ENCODE results near the gene PARD3. TPM values are rescaled to one million over a fixed set of nuclear protein-coding genes. Genes with fewer than 3 reads are reported as not detected.

The PARD3 gene
- total and polyA plus RNA-seq, 10 of the 15 experiments (the other 5 are each of a cell fraction or from before 2014, with no cell fraction given) = 2.6 to 43.1 (median 13.9) TPM

GRCh38 chr10:34131152-34131551 is 683.9 kb downstream of the PARD3 start:
- H2AFZ ChIP-seq (ENCODE audit: control insufficient read depth, low read depth, low read length) = no peak overlapping the region
- no peaks in the 10 kb centered on the region for H3K79me2 ChIP-seq (ENCODE audit: control insufficient read depth, insufficient read depth, low read length)
- H3K36me3 ChIP-seq (ENCODE audit: control insufficient read depth in 2 of 2, insufficient read depth in 2 of 2, low read length in 1 of 2) = no peaks in the 10 kb centered on the region
- no peak overlapping the region for H3K4me2 ChIP-seq (ENCODE audit: control insufficient read depth, insufficient read depth)
- ChIA-PET SMC1A (ENCODE audit: uncharacterized antibody, unreplicated experiment) (interaction anchor here (1.0 to 5.6 kb wide), 7 partner anchors 8 to 816 kb away, joined by 3 to 40 read pairs (median 3); no protein-coding TSS in a partner anchor), POLR2A (interaction anchor here (1.0 kb wide), 1 partner anchor 10 kb away, joined by 3 read pairs; no protein-coding TSS in a partner anchor), CTCF (interaction anchor here (1.5 kb wide), 1 partner anchor 10 kb away, joined by 6 read pairs; no protein-coding TSS in a partner anchor), RAD21 (ENCODE audit: unreplicated experiment) (interaction anchor here (1.5 to 4.3 kb wide), 3 partner anchors 9 to 20 kb away, joined by 4 to 20 read pairs (median 7); no protein-coding TSS in a partner anchor)
- DNase-seq (ENCODE audit: low read depth, low spot score) (no peak), ATAC-seq (peak; percentile 9; the same call in 1 of the 3 replicates), FAIRE-seq (no peak)
- no peak overlapping the region for H3K27ac ChIP-seq (ENCODE audit: control insufficient read depth, insufficient read depth)
- no peak overlapping the region for H3K9ac ChIP-seq (ENCODE audit: control insufficient read depth, insufficient read depth, low read length)
- no peaks in the 10 kb centered on the region for H3K9me3 ChIP-seq (replicated peaks; ENCODE audit: control insufficient read depth, insufficient read depth, low read length)
- in situ Hi-C loops (cut with MboI) (no loop called here), intact Hi-C loops (cut with micrococcal nuclease; ENCODE audit: unreplicated experiment) (no loop called here)
- no TSS peak for BruUV-seq (replicated peaks)
- H3K4me1 ChIP-seq (ENCODE audit: control insufficient read depth, insufficient read depth, low read length) = no peaks in the 10 kb centered on the region
- no peak overlapping the region for H3K4me3 ChIP-seq
- H4K20me1 ChIP-seq (ENCODE audit: control insufficient read depth, insufficient read depth) = no peaks in the 10 kb centered on the region
- WGBS (ENCODE audit: insufficient coverage, insufficient replicate concordance, low lambda C conversion rate, missing lambda C conversion rate) = 21% methylated on average over 6 of the region's 6 CpGs
- TF ChIP-seq NR2F1 (conservative IDR thresholded peaks at IDR 0.05) = peak; percentile 42; the same call in 1 of the 2 replicates
- TF ChIP-seq GABPA (IDR thresholded peaks at IDR 0.05; ENCODE audit: low read depth) = no peak
- TF ChIP-seq HDGF (IDR thresholded peaks at IDR 0.05) = no peak
- TF ChIP-seq NR2C1 (IDR thresholded peaks at IDR 0.05) = peak; percentile 57; the same call in 1 of the 2 replicates
- TF ChIP-seq EZH2 (IDR thresholded peaks at IDR 0.05; ENCODE audit: borderline replicate concordance, control insufficient read depth, low read depth, low read length) = no peak
- H3K27me3 ChIP-seq (replicated peaks in 1 of 2; ENCODE audit: control insufficient read depth in 2 of 2, insufficient read depth in 2 of 2, low read length in 1 of 2) = no peaks in the 10 kb centered on the region

GRCh38 chr10:34127676-34128075 is 687.4 kb downstream of the PARD3 start:
- FAIRE-seq = no peak
- in situ Hi-C loops (cut with MboI) (no loop called here), intact Hi-C loops (cut with micrococcal nuclease; ENCODE audit: unreplicated experiment) (no loop called here)
- Histone ChIP-seq H3K27me3 (replicated peaks in 1 of 2; ENCODE audit: control insufficient read depth in 2 of 2, insufficient read depth in 2 of 2, low read length in 1 of 2) (no peaks in the 10 kb centered on the region), H3K9ac (ENCODE audit: control insufficient read depth, insufficient read depth, low read length) (no peak overlapping the region), H2AFZ (ENCODE audit: control insufficient read depth, low read depth, low read length) (no peak overlapping the region), H3K4me1 (ENCODE audit: control insufficient read depth, insufficient read depth, low read length) (no peaks in the 10 kb centered on the region), H3K36me3 (ENCODE audit: control insufficient read depth in 2 of 2, insufficient read depth in 2 of 2, low read length in 1 of 2) (no peaks in the 10 kb centered on the region), H3K4me3 (no peak overlapping the region), H3K9me3 (replicated peaks; ENCODE audit: control insufficient read depth, insufficient read depth, low read length) (no peaks in the 10 kb centered on the region), H3K4me2 (ENCODE audit: control insufficient read depth, insufficient read depth) (no peak overlapping the region), H4K20me1 (ENCODE audit: control insufficient read depth, insufficient read depth) (no peaks in the 10 kb centered on the region), H3K27ac (ENCODE audit: control insufficient read depth, insufficient read depth) (no peak overlapping the region), H3K79me2 (ENCODE audit: control insufficient read depth, insufficient read depth, low read length) (no peaks in the 10 kb centered on the region)
- no peak for ATAC-seq
- BruUV-seq (replicated peaks) = no TSS peak
- ChIA-PET RAD21 (ENCODE audit: unreplicated experiment) (no interaction called here), SMC1A (ENCODE audit: uncharacterized antibody, unreplicated experiment) (interaction anchor here (0.7 to 4.3 kb wide), 3 partner anchors 11 to 18 kb away, joined by 3 to 14 read pairs (median 3); no protein-coding TSS in a partner anchor), POLR2A (no interaction called here), CTCF (interaction anchor here (1.2 to 1.9 kb wide), 2 partner anchors 9 to 19 kb away, joined by 3 to 5 read pairs; no protein-coding TSS in a partner anchor)
- no peak for DNase-seq (ENCODE audit: low read depth, low spot score)
- 0% methylated on average over 1 of the region's 1 CpG for WGBS (ENCODE audit: insufficient coverage, insufficient replicate concordance, low lambda C conversion rate, missing lambda C conversion rate)
- TF ChIP-seq RB1 (IDR thresholded peaks at IDR 0.05; ENCODE audit: borderline replicate concordance) (no peak), NR2C1 (IDR thresholded peaks at IDR 0.05) (no peak), MYC (IDR thresholded peaks at IDR 0.05; ENCODE audit: insufficient read depth, insufficient read length, insufficient replicate concordance, low read length, severe bottlenecking) (no peak), NFYA (IDR thresholded peaks at IDR 0.05; ENCODE audit: borderline replicate concordance, low read depth, low read length) (no peak), MEF2B (IDR thresholded peaks at IDR 0.05; ENCODE audit: partially characterized antibody, poor library complexity, severe bottlenecking) (no peak), FOXM1 (IDR thresholded peaks at IDR 0.05; ENCODE audit: low read depth, low read length) (no peak), IKZF1 (conservative IDR thresholded peaks at IDR 0.05) (no peak), POLR2AphosphoS5 (IDR thresholded peaks at IDR 0.05; ENCODE audit: low read length) (no peak), NBN (IDR thresholded peaks at IDR 0.05) (no peak), YBX1 (IDR thresholded peaks at IDR 0.05) (no peak), KDM1A (IDR thresholded peaks at IDR 0.05; ENCODE audit: borderline replicate concordance) (no peak), ZZZ3 (IDR thresholded peaks at IDR 0.05; ENCODE audit: control insufficient read depth, insufficient read length, low read depth) (no peak), BCLAF1 (IDR thresholded peaks at IDR 0.05) (no peak)

Data from GM12878 (cell line).